Posterior cingulate gyrus (tissue), 11 donors: ENCODE data around the gene MPRIP.
"Not testable (repeated sequence)": the region's sequence is repeated elsewhere in the genome, so short reads cannot be mapped to it uniquely, and the experiment has no call there.

Source experiments
- DNase-seq, 10 donors: peaks; one replicate each; pipeline versions ENCODE4 v3.0.0 to v3.0.0-alpha.2; 2020 to 2021; ENCODE audit warnings: mixed read lengths in 3 of 10
- intact Hi-C: fragments of 100-400 bp; cut with DNase I; formaldehyde crosslinking; loops from one replicate; pipeline ENCODE4 v1.15.1; 2023

MPRIP gene

GRCh38 chr17:17186551-17187505 lies 144.6 kb downstream of the MPRIP start:
- peak in 1 of 10 donors; percentile 42 for DNase-seq
- intact Hi-C loops = no loop called here

- DNase-seq = peak in 1 of 10 donors; percentile 52
- intact Hi-C loops = no loop called here
These were observed 146.3 kb downstream of the MPRIP start for GRCh38 chr17:17188586-17188985.

- DNase-seq = peak in 1 of 10 donors; percentile 42
- intact Hi-C loops = no loop called here
These were observed 147.3 kb downstream of the MPRIP start for GRCh38 chr17:17189559-17189958.

GRCh38 chr17:17190188-17190587 lies 147.9 kb downstream of the MPRIP start:
- peak in 1 of 10 donors; percentile 49 for DNase-seq
- intact Hi-C loops = no loop called here

GRCh38 chr17:17191346-17191792 lies 149.1 kb downstream of the MPRIP start:
- intact Hi-C loops = no loop called here
- peak in 2 of 10 donors; percentile 59 to 71 for DNase-seq

- peak in 2 of 10 donors; percentile 44 to 72 for DNase-seq
- intact Hi-C loops = no loop called here
These were observed 149.7 kb downstream of the MPRIP start for GRCh38 chr17:17191961-17192381.

GRCh38 chr17:17195466-17195865 lies 153.2 kb downstream of the MPRIP start:
- intact Hi-C loops, DNase-seq: not testable (repeated sequence)

GRCh38 chr17:17196776-17197175 lies 154.5 kb downstream of the MPRIP start:
- intact Hi-C loops = no loop called here
- DNase-seq = no peak

- DNase-seq = peak in 1 of 10 donors; percentile 14
- intact Hi-C loops = no loop called here
These were observed 156.0 kb downstream of the MPRIP start for GRCh38 chr17:17198281-17198680.

- peak in 1 of 10 donors; percentile 30 for DNase-seq
- intact Hi-C loops = no loop called here
These were observed 158.1 kb downstream of the MPRIP start for GRCh38 chr17:17200311-17200710.

GRCh38 chr17:17200831-17201230 lies 158.6 kb downstream of the MPRIP start:
- intact Hi-C loops = no loop called here
- peak in 1 of 10 donors; percentile 16 for DNase-seq

GRCh38 chr17:17201271-17201670 lies 159.0 kb downstream of the MPRIP start:
- DNase-seq = peak in 1 of 10 donors; percentile 26
- intact Hi-C loops = no loop called here

- peak in 3 of 10 donors; percentile 40 to 58 (median 51) for DNase-seq
These were observed 159.7 kb downstream of the MPRIP start for GRCh38 chr17:17201907-17202306.

GRCh38 chr17:17203173-17203730 lies 161.0 kb downstream of the MPRIP start:
- peak in 3 of 10 donors; percentile 20 to 44 (median 33) for DNase-seq
- intact Hi-C loops = no loop called here

More at GRCh38 chr17:17201907-17202306, 159.7 kb downstream of the MPRIP start:
- intact Hi-C loops = no loop called here

- intact Hi-C loops = loop anchor here (2.0 kb wide), 1 partner anchor 33 kb away; the partner anchor contains the start of gene FLCN
- peak; percentile 27 to 90 (median 64) for DNase-seq
These were observed 161.9 kb downstream of the MPRIP start for GRCh38 chr17:17204041-17204591.

GRCh38 chr17:17204635-17205231 lies 162.5 kb downstream of the MPRIP start:
- intact Hi-C loops = loop anchor here (2.0 kb wide), 1 partner anchor 32 kb away; the partner anchor contains the start of gene FLCN
- peak in 3 of 10 donors; percentile 47 to 74 (median 73) for DNase-seq

GRCh38 chr17:17205368-17206123 lies 163.3 kb downstream of the MPRIP start:
- DNase-seq = peak in 7 of 10 donors; percentile 22 to 91 (median 54)
- intact Hi-C loops = loop anchor here (2.0 kb wide), 2 partner anchors 31 to 75 kb away; partner anchors contain the start of genes COPS3 and FLCN

- peak; percentile 46 to 96 (median 64) for DNase-seq
- intact Hi-C loops = loop anchor here (2.0 kb wide), 1 partner anchor 74 kb away; the partner anchor contains the start of gene COPS3
These were observed 164.1 kb downstream of the MPRIP start, which contains the start of gene PLD6 for GRCh38 chr17:17206124-17206912. TSS of gene PLD6 (minus strand) at chr17:17206333. CDS start at chr17:17206286, 47 bp downstream.
